ENCODE data around the gene TSFM.

TSFM gene

GRCh38 chr12:57833672-57834071, 51.1 kb downstream of the TSFM start:
- TF ChIP-seq CTCF (IDR thresholded peaks at IDR 0.05): no peak

DNA sequence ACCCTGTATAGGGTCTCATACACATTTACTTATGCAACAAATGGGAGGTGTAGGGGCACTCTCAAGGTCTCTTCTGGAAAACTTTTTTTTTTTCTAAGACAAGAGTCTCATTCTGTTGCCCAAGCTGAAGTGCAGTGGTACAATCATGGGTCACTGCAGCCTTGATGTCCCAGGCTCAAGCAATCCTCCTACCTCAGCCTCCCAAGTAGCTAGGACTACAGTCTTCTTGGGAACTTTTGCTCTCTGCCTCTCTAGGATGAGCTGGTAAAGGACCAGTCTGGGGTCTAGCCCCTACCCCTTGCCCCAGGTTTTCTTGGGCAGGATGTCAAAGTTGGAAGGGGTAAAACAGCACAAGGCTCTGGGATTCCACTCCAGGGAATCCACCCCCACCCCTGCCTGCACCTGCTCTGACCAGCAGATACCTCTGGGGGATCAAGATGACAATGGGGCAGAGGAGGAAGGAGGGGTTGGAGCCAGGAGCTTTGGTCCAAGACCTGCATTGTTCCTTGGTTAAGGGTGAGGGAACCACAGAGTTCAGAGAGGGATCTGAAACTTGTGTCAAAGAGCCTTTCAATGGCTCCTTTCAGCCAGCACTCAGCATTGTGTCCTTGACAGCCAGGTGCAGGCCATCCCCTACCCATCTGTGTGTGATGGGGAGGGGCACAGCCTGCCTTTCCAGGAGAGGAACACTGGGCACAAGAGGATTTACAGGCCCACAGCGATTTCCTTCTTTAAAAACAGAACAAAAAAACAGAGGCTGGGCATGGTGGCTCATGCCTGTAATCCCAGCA, 51.7 kb downstream of the TSFM start:
- TF ChIP-seq CTCF (IDR thresholded peaks at IDR 0.05): no peak

DNA sequence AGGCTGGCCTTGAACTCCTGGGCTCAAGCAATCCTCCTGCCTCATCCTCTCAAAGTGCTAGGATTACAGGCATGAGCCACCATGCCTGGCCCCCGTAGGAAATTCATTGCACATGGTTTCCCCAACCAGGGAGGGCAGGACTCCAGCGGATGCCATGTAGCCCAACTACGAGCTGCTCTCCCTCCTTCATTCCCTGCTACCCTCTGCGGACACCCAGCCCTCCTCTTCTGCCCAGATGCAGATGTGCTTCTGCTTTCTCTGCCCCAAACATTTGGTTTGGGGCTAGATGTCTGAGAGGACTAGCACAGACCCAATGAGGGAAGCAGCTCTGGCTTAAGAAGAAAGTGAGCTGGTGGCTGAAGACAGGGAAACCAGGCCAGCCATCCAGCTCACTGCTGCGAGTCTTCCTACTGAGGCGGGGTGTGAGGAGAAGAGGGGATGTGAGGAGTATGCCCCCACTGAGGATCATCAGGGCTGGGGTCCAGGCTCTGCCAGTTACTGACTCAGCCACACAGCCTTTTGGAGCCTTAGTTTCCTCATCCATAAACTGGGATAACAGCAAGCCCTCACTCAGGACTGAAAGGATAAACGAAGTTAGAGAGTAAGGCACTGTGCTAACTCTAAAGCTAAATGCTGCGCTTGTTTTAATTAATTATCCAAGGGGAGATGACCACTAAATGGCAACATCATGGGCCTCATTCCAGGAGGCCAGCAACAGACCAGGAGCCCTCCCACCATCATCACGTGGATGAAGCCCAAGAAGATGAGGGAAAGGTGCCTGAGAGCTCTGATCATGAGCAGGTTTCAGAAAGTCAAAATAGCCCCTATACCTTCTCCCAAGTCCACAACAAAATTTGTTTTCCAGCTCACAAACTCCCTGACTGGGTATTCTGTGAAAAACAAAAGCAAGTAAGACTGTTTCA, 53.0 kb downstream of the TSFM start:
- no peak for TF ChIP-seq CTCF (IDR thresholded peaks at IDR 0.05)

DNA sequence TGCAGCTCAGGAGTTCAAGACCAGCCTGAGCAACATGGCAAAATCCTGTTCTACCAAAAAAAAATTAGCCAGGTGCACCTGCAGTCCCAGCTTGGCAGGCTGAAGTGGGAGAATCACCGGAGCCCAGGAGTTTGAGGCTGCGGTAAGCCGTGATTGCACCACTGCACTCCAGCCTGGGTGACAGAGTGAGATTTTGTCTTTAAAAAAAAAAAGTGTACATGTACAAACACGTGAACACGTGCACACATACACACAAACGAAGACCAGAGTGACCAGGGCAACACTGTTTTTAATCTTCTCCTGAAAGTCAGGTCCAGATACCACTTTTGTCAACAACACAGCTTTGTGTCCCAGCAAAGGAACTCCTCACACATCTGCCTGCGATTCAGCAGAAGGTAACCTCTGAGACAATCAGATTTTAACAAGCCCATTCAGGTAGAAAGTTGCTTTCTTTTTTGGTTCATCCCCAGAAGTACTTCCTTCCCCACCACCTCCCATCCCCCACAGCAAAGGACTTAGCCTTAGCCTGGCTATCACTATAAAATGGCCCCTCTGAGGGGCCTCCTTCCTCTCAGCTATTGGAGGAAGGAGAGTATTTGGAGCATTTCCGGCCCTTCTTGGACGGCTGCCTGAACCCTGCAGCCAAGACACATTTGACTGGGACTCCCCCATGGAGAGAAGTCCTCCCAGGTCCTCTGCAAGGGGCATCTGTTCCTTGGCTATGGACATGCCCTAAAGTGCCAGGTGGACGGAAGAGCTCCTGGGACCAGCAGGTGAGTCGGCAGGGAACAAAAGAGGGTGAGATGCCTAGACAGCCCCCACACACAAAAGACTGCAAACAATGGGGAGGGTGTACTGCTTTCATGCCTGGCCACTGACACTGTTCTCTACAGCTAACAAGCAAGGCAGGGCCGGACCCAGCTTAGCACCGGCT, 54.1 kb downstream of the TSFM start:
- no peak for TF ChIP-seq CTCF (IDR thresholded peaks at IDR 0.05)

DNA sequence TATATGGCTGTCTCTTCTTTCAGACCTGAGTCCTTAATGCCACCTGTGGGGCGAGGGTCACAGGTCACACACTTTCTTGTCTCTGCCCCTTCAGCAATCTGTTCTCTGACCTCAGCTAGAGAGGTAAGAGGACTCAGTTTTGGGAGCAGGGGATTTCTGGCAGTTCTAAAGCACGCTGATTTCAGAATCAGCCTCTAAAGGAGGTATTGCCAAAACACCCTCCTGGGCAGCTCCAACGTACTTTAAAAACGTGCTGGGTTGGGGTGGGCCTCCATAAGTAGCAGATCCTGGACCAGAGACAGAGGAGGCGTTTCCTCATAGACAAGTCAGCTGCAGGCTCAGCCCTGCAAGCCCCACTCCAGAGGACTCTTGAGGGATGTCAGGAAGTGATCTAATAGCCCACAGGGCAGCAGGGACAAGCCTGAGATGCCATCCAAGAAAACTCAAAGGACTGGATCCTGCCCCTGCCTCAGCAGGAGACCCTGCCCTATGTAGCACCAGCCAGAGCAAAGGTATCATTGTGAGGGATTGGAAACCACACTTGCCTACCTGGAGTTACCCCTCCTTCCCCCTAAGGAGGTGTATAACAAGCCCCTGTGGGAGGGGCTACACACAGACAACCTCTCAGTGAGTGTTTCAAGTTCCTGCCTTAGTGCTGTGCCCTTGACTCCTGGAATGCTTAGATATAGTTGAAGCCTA, 55.4 kb downstream of the TSFM start:
- TF ChIP-seq CTCF (IDR thresholded peaks at IDR 0.05): no peak

- TF ChIP-seq CTCF (IDR thresholded peaks at IDR 0.05): no peak
Observed at GRCh38 chr12:57838594-57839302, 56.2 kb downstream of the TSFM start.

Data from LNCAP (cell line).